Stimulated activated CD8-positive, alpha-beta memory T cell treated with anti-CD3 and anti-CD28 coated beads, Interleukin-12 subunit alpha, Interleukin-12 subunit beta, amount 100 ng/mL, for 24 hours (primary cell): ENCODE data around the gene KCNJ3.
"Not testable (repeated sequence)": the region's sequence is repeated elsewhere in the genome, so short reads cannot be mapped to it uniquely, and the experiment has no call there.

Experiments
- DNase-seq: peaks from one replicate; pipeline ENCODE4 v3.0.0-alpha.2; 2020; ENCODE audit errors: extremely low read depth

The KCNJ3 gene

GRCh38 chr2:154846842-154847241 is 148.3 kb downstream of the KCNJ3 start:
- DNase-seq = no peak

- DNase-seq = no peak
Measured at GRCh38 chr2:154849482-154849881, 151.0 kb downstream of the KCNJ3 start.

GRCh38 chr2:154850532-154850931 is 152.0 kb downstream of the KCNJ3 start:
- no peak for DNase-seq

- DNase-seq = no peak
Measured at GRCh38 chr2:154855138-154855537, 156.6 kb downstream of the KCNJ3 start.

DNA sequence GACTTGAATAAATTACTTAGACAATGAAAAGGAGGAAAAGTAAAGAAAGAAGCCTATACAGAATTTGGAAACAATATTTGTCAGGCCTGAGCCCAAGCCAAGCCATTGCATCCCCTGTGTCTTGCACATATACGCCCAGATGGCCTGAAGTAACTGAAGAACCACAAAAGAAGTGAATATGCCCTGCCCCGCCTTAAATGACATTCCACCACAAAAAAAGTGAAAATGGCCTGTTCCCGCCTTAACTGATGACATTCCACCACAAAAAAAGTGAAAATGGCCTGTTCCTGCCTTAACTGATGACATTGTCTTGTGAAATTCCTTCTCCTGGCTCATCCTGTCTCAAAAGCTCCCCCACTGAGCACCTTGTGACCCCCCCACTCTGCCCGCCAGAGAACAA is 168.7 kb downstream of the KCNJ3 start:
- DNase-seq = not testable (repeated sequence)

DNA sequence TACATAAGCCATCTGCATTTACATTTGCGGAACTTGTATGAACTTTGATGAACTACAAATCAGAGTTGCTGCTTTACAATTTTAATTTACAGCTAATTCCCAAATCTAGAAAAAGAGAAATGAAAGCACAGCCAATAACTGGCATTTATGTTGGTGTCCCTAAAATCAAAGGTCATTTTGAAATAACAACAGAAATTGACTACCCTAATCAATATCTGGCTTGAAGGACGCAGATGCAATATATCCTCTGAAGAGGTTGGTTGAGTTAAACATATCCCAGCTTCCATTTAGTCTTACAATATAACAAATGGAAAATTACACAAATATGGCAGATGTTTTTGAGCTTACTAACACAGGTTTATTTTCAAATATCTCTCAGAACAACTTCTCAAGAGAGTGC is 177.5 kb downstream of the KCNJ3 start:
- no peak for DNase-seq

DNA sequence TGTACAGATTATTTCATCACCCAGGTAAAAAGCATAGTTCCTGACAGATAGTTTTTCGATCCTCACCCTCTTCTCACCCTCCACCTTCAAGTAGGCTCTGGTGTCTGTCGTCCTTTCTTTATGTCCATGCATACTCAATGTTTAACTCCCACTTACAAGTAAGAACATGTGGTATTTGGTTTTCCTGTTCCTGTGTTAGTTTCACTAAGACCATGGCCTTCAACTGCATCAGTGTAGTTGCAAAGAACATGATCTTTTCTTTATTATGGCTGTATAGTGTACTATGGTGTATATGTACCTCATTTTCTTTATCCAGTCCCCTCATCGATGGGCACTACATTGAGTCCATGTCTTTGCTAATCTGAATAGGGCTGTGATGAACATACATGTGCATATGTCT is 184.2 kb downstream of the KCNJ3 start:
- DNase-seq = no peak

GRCh38 chr2:154886316-154886715 is 187.8 kb downstream of the KCNJ3 start:
- no peak for DNase-seq

GRCh38 chr2:154898269-154898668 is 199.8 kb downstream of the KCNJ3 start:
- DNase-seq = no peak

GRCh38 chr2:154901063-154901462 is 202.6 kb downstream of the KCNJ3 start:
- no peak for DNase-seq
